PFSK-1 (cell line): Measurements from ENCODE around the gene SLC25A51.

ENCODE experiments used
- POLR2AphosphoS5 ChIP-seq: IDR thresholded peaks from 2 replicates; pipeline ENCODE4 v1.6.1; 2012; ENCODE audit warnings: low read depth, mild to moderate bottlenecking, control low read depth, low read length, moderate library complexity
- REST ChIP-seq, 2 experiments: IDR thresholded peaks; 2 replicates each; pipeline versions ENCODE4 v1.6.1 to v1.8.0; 2011 to 2012; ENCODE audit warnings: low read depth in 2 of 2, low read length in 2 of 2, control low read depth in 1 of 2, inconsistent platforms in 1 of 2, mild to moderate bottlenecking in 1 of 2, moderate library complexity in 1 of 2; ENCODE audit not compliant: insufficient read depth in 1 of 2
- SIN3A ChIP-seq: IDR thresholded peaks from 2 replicates; pipeline ENCODE4 v1.6.1; 2012; ENCODE audit warnings: mild to moderate bottlenecking, low read length, moderate library complexity, borderline replicate concordance; ENCODE audit not compliant: insufficient read depth

GRCh38 chr9:37944266-37944650, 40.3 kb upstream of the SLC25A51 start:
- TF ChIP-seq REST (IDR thresholded peaks at IDR 0.05; ENCODE audit: insufficient read depth in 1 of 2, low read depth in 2 of 2, low read length in 2 of 2) (no peak), SIN3A (no peak), POLR2AphosphoS5 (no peak)
